ENCODE results near the gene CLASRP. TPM values are rescaled to one million over a fixed set of nuclear protein-coding genes. Genes with fewer than 3 reads are reported as not detected.

Gene CLASRP
- polyA plus RNA-seq, 3 donors = 2.2 to 152 (median 4.1) TPM

- no peak for TF ChIP-seq CTCF (IDR thresholded peaks at IDR 0.05)
- peaks cover 20 to 30% of the 10 kb centered on the region in 2 donors for H3K4me1 ChIP-seq (ENCODE audit: control insufficient read depth in 1 of 2, insufficient read depth in 2 of 2, low read length in 2 of 2)
- H3K9ac ChIP-seq (ENCODE audit: insufficient read depth, low read length, poor library complexity, severe bottlenecking) = peak overlapping the region; percentile 8
- peaks cover 60% of the 10 kb centered on the region for H3K79me2 ChIP-seq (ENCODE audit: insufficient read depth, low read length)
- Mint-ChIP-seq H3K27me3 (ENCODE audit: low read depth in 3 of 3) (peaks cover 6 to 11% (median 7%) of the 10 kb centered on the region in 3 donors), H3K4me3 (no peak overlapping the region), H3K9me3 (no peaks in the 10 kb centered on the region), H3K36me3 (peaks cover 4 to 11% of the 10 kb centered on the region in 2 donors), H3K27ac (peak overlapping the region in 4 of 7 donors; percentile 10 to 41 (median 30)), H3K4me1 (peaks cover 44% of the 10 kb centered on the region)
- intact Hi-C loops (cut with micrococcal nuclease) = no loop called here
- H3K27me3 ChIP-seq (ENCODE audit: control insufficient read depth in 2 of 2, insufficient read depth in 2 of 2, low read length in 2 of 2) = no peaks in the 10 kb centered on the region
- H2AFZ ChIP-seq (ENCODE audit: insufficient read depth, low read depth, low read length, poor library complexity, severe bottlenecking) = no peak overlapping the region
- H3K36me3 ChIP-seq (replicated peaks in 1 of 2; ENCODE audit: control insufficient read depth in 1 of 2, insufficient read depth in 2 of 2, low read length in 2 of 2) = no peaks in the 10 kb centered on the region
- peak in 1 of 3 donors; percentile 9 for DNase-seq
- peak overlapping the region; percentile 5 for H3K4me2 ChIP-seq (replicated peaks; ENCODE audit: extremely low read depth, low read length, poor library complexity, severe bottlenecking)
- 7% methylated on average over 15 of the region's 16 CpGs for WGBS (ENCODE audit: insufficient coverage)
- H4K20me1 ChIP-seq (ENCODE audit: insufficient read depth, low read length) = peaks cover 87% of the 10 kb centered on the region
- no peak overlapping the region for H3K4me3 ChIP-seq (replicated peaks in 1 of 3; ENCODE audit: low read depth in 2 of 3, low read length in 3 of 3)
- no peaks in the 10 kb centered on the region for H3K9me3 ChIP-seq (replicated peaks in 1 of 2; ENCODE audit: control insufficient read depth in 1 of 2, insufficient read depth in 1 of 2, low read length in 2 of 2)
- H3K27ac ChIP-seq (ENCODE audit: low read depth in 1 of 2, low read length in 2 of 2) = no peak overlapping the region
These were observed 78.3 kb downstream of the CLASRP start for GRCh38 chr19:45117167-45117594.

GRCh38 chr19:45117671-45118070 lies 78.8 kb downstream of the CLASRP start:
- no peak overlapping the region for H3K27ac ChIP-seq (ENCODE audit: low read depth in 1 of 2, low read length in 2 of 2)
- peaks cover 44% of the 10 kb centered on the region for H3K4me1 Mint-ChIP-seq
- intact Hi-C loops (cut with micrococcal nuclease) = no loop called here

More at GRCh38 chr19:45117671-45118070, 78.8 kb downstream of the CLASRP start:
- WGBS (ENCODE audit: insufficient coverage) = 67% methylated on average over 8 of the region's 12 CpGs
- no peak overlapping the region for H2AFZ ChIP-seq (ENCODE audit: insufficient read depth, low read depth, low read length, poor library complexity, severe bottlenecking)
- H3K36me3 Mint-ChIP-seq = peaks cover 4 to 11% of the 10 kb centered on the region in 2 donors
- peaks cover 6 to 11% (median 7%) of the 10 kb centered on the region in 3 donors for H3K27me3 Mint-ChIP-seq (ENCODE audit: low read depth in 3 of 3)
- H3K4me3 Mint-ChIP-seq = no peak overlapping the region
- no peaks in the 10 kb centered on the region for H3K27me3 ChIP-seq (ENCODE audit: control insufficient read depth in 2 of 2, insufficient read depth in 2 of 2, low read length in 2 of 2)
- H3K4me3 ChIP-seq (replicated peaks in 1 of 3; ENCODE audit: low read depth in 2 of 3, low read length in 3 of 3) = no peak overlapping the region
- no peak overlapping the region for H3K4me2 ChIP-seq (replicated peaks; ENCODE audit: extremely low read depth, low read length, poor library complexity, severe bottlenecking)
- no peaks in the 10 kb centered on the region for H3K9me3 ChIP-seq (replicated peaks in 1 of 2; ENCODE audit: control insufficient read depth in 1 of 2, insufficient read depth in 1 of 2, low read length in 2 of 2)
- H3K79me2 ChIP-seq (ENCODE audit: insufficient read depth, low read length) = peaks cover 60% of the 10 kb centered on the region
- peak overlapping the region; percentile 8 for H3K9ac ChIP-seq (ENCODE audit: insufficient read depth, low read length, poor library complexity, severe bottlenecking)
- H3K9me3 Mint-ChIP-seq = no peaks in the 10 kb centered on the region
- H3K36me3 ChIP-seq (replicated peaks in 1 of 2; ENCODE audit: control insufficient read depth in 1 of 2, insufficient read depth in 2 of 2, low read length in 2 of 2) = no peaks in the 10 kb centered on the region
- no peak for DNase-seq
- peaks cover 20 to 30% of the 10 kb centered on the region in 2 donors for H3K4me1 ChIP-seq (ENCODE audit: control insufficient read depth in 1 of 2, insufficient read depth in 2 of 2, low read length in 2 of 2)
- no peak for TF ChIP-seq CTCF (IDR thresholded peaks at IDR 0.05)
- peak overlapping the region in 1 of 7 donors; percentile 58 for H3K27ac Mint-ChIP-seq
- H4K20me1 ChIP-seq (ENCODE audit: insufficient read depth, low read length) = peaks cover 87% of the 10 kb centered on the region

Data from CD14-positive monocyte (primary cell).